ENCODE measurements around the gene GORASP2. TPM values are rescaled to one million over a fixed set of nuclear protein-coding genes. Genes with fewer than 3 reads are reported as not detected.

The GORASP2 gene
- total RNA-seq, 1 experiment from 2014 or later: 87.9 TPM

- H3K9me3 ChIP-seq (ENCODE audit: control insufficient read depth in 1 of 2, insufficient read depth in 1 of 2, low read depth in 1 of 2, low read length in 2 of 2): no peaks in the 10 kb centered on the region
- no peak overlapping the region for H2AFZ ChIP-seq (ENCODE audit: low read depth, low read length, poor library complexity, severe bottlenecking)
- no peak overlapping the region for H3K9ac ChIP-seq (ENCODE audit: low read length)
- no peaks in the 10 kb centered on the region for H3K9me2 ChIP-seq (ENCODE audit: insufficient read depth)
- POLR2A ChIA-PET: no interaction called here
- H4K20me1 ChIP-seq (ENCODE audit: insufficient read depth): peaks cover 31% of the 10 kb centered on the region; the same call in 1 of the 2 replicates
- H3K36me3 ChIP-seq (ENCODE audit: control insufficient read depth in 1 of 2, insufficient read depth in 2 of 2, low read length in 2 of 2): no peaks in the 10 kb centered on the region
- H3K27me3 ChIP-seq (ENCODE audit: insufficient read depth, low read length): no peaks in the 10 kb centered on the region
- H3K4me1 ChIP-seq (ENCODE audit: control insufficient read depth in 1 of 2, insufficient read depth in 2 of 2, low read length in 2 of 2): no peaks in the 10 kb centered on the region
- no peak for ATAC-seq
- DNase-seq (ENCODE audit: low read depth, low spot score): no peak
- RAD21 ChIA-PET (ENCODE audit: low non-redundant PET in 1 of 2, low total read pairs in 2 of 2, uncharacterized antibody in 2 of 2, unreplicated experiment in 2 of 2): no interaction called here
- H3K79me2 ChIP-seq (ENCODE audit: insufficient read depth, low read length): peaks cover 100% of the 10 kb centered on the region
- H3K4me3 ChIP-seq (replicated peaks in 1 of 2; ENCODE audit: low read depth in 1 of 2, low read length in 2 of 2): no peak overlapping the region
- H3K4me2 ChIP-seq (ENCODE audit: low read length): no peak overlapping the region
- TF ChIP-seq SIN3A (IDR thresholded peaks at IDR 0.05; ENCODE audit: low read depth): no peak
- TF ChIP-seq ATF3 (IDR thresholded peaks at IDR 0.05): no peak
- TF ChIP-seq, protein P1, sequence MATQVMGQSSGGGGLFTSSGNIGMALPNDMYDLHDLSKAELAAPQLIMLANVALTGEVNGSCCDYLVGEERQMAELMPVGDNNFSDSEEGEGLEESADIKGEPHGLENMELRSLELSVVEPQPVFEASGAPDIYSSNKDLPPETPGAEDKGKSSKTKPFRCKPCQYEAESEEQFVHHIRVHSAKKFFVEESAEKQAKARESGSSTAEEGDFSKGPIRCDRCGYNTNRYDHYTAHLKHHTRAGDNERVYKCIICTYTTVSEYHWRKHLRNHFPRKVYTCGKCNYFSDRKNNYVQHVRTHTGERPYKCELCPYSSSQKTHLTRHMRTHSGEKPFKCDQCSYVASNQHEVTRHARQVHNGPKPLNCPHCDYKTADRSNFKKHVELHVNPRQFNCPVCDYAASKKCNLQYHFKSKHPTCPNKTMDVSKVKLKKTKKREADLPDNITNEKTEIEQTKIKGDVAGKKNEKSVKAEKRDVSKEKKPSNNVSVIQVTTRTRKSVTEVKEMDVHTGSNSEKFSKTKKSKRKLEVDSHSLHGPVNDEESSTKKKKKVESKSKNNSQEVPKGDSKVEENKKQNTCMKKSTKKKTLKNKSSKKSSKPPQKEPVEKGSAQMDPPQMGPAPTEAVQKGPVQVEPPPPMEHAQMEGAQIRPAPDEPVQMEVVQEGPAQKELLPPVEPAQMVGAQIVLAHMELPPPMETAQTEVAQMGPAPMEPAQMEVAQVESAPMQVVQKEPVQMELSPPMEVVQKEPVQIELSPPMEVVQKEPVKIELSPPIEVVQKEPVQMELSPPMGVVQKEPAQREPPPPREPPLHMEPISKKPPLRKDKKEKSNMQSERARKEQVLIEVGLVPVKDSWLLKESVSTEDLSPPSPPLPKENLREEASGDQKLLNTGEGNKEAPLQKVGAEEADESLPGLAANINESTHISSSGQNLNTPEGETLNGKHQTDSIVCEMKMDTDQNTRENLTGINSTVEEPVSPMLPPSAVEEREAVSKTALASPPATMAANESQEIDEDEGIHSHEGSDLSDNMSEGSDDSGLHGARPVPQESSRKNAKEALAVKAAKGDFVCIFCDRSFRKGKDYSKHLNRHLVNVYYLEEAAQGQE (IDR thresholded peaks at IDR 0.05; ENCODE audit: low read depth): no peak
- TF ChIP-seq, protein P2, sequence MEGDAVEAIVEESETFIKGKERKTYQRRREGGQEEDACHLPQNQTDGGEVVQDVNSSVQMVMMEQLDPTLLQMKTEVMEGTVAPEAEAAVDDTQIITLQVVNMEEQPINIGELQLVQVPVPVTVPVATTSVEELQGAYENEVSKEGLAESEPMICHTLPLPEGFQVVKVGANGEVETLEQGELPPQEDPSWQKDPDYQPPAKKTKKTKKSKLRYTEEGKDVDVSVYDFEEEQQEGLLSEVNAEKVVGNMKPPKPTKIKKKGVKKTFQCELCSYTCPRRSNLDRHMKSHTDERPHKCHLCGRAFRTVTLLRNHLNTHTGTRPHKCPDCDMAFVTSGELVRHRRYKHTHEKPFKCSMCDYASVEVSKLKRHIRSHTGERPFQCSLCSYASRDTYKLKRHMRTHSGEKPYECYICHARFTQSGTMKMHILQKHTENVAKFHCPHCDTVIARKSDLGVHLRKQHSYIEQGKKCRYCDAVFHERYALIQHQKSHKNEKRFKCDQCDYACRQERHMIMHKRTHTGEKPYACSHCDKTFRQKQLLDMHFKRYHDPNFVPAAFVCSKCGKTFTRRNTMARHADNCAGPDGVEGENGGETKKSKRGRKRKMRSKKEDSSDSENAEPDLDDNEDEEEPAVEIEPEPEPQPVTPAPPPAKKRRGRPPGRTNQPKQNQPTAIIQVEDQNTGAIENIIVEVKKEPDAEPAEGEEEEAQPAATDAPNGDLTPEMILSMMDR (IDR thresholded peaks at IDR 0.05 in 2 of 3, conservative IDR thresholded peaks at IDR 0.05 in 1 of 3; ENCODE audit: borderline replicate concordance in 1 of 3, insufficient read depth in 1 of 3, low read depth in 2 of 3, low read length in 2 of 3): no peak
- TF ChIP-seq ZNF274 (IDR thresholded peaks at IDR 0.05; ENCODE audit: low read depth, low read length): no peak
- no peak for TF ChIP-seq CEBPB (IDR thresholded peaks at IDR 0.05; ENCODE audit: low read depth)
- no peak for TF ChIP-seq FOSL1 (IDR thresholded peaks at IDR 0.05; ENCODE audit: low read depth)
- TF ChIP-seq YY1 (IDR thresholded peaks at IDR 0.05; ENCODE audit: extremely low read depth, insufficient replicate concordance, low read depth, low read length): no peak
- TF ChIP-seq ZFX (IDR thresholded peaks at IDR 0.05): no peak
- no peak for TF ChIP-seq ZBTB33 (IDR thresholded peaks at IDR 0.05; ENCODE audit: extremely low read depth, insufficient replicate concordance, low read length)
- TF ChIP-seq ELF1 (IDR thresholded peaks at IDR 0.05; ENCODE audit: borderline replicate concordance, low read depth): no peak
- no peak for TF ChIP-seq SP1 (IDR thresholded peaks at IDR 0.05; ENCODE audit: low read depth)
- TF ChIP-seq SRF (IDR thresholded peaks at IDR 0.05; ENCODE audit: low read depth): no peak
- no peak for TF ChIP-seq TCF7L2 (IDR thresholded peaks at IDR 0.05; ENCODE audit: borderline replicate concordance, extremely low read depth, insufficient read depth, insufficient read length)
- no peak for TF ChIP-seq RAD21 (IDR thresholded peaks at IDR 0.05; ENCODE audit: low read depth)
- no peak for TF ChIP-seq POLR2A (IDR thresholded peaks at IDR 0.05; ENCODE audit: borderline replicate concordance, extremely low read depth, insufficient read depth, insufficient read length)
- TF ChIP-seq, protein P3, sequence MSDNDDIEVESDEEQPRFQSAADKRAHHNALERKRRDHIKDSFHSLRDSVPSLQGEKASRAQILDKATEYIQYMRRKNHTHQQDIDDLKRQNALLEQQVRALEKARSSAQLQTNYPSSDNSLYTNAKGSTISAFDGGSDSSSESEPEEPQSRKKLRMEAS (IDR thresholded peaks at IDR 0.05): no peak
- TF ChIP-seq EGR1 (IDR thresholded peaks at IDR 0.05; ENCODE audit: low read depth): no peak
- intact Hi-C loops (cut with micrococcal nuclease): no loop called here
- BruUV-seq (replicated peaks): no TSS peak
- no peak overlapping the region for H3K27ac ChIP-seq (ENCODE audit: low read depth, low read length)
- CTCF ChIA-PET: interaction anchor here (1.1 kb wide), 1 partner anchor 14 kb away, joined by 3 read pairs; the partner anchor contains the start of gene GORASP2
These were observed 13.6 kb downstream of the GORASP2 start for GRCh38 chr2:170942615-170943014.
